ENCODE results near the gene USF2. TPM values are rescaled to one million over a fixed set of nuclear protein-coding genes. Genes with fewer than 3 reads are reported as not detected.
A peak's percentile ranks its signal among the peaks of the same experiment; 100 is the strongest.

Gene USF2
- polyA plus RNA-seq, 3 donors: 2.7 to 248 (median 5.0) TPM

DNA sequence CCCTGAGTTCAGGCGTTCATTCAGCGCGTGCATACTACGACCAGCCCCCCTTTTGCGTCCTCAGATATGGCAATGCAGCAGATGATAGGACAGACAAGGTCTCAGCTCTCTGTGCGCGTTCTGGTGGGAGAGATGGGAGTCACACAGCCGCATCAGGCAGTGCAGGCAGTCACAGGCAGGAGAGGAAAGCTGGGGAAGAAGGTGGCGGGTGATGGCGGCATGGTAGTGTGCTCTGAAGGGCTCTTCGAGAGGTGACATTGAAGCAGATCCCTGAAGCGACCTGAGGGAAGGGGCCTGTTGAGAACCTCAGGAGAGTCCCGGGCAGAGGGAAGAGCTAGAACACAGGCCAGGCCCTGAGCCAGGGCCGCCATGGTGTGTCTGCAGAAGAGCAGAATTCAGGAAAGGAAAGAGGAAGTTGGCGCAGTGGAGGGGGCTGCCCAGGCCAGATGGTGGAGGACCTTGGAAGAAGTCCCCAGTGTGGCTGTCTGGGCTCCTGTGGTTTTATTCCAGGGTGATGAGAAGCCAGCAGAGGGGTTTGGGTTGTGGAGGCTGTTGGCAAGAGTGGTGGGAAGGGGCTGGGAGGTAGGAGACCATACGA lies 3.5 kb downstream of the USF2 start:
- Histone ChIP-seq H3K79me2 (ENCODE audit: insufficient read depth, low read length) (peaks cover 24% of the 10 kb centered on the region), H3K9me3 (replicated peaks in 1 of 2; ENCODE audit: control insufficient read depth in 1 of 2, insufficient read depth in 1 of 2, low read length in 2 of 2) (no peaks in the 10 kb centered on the region), H2AFZ (ENCODE audit: insufficient read depth, low read depth, low read length, poor library complexity, severe bottlenecking) (peak overlapping the region; percentile 1), H3K4me1 (ENCODE audit: control insufficient read depth in 1 of 2, insufficient read depth in 2 of 2, low read length in 2 of 2) (peaks cover 42 to 50% of the 10 kb centered on the region in 2 donors), H3K4me2 (replicated peaks; ENCODE audit: extremely low read depth, low read length, poor library complexity, severe bottlenecking) (peak overlapping the region; percentile 23), H3K27ac (ENCODE audit: low read depth in 1 of 2, low read length in 2 of 2) (peak overlapping the region; percentile 20 to 34), H3K36me3 (replicated peaks in 1 of 2; ENCODE audit: control insufficient read depth in 1 of 2, insufficient read depth in 2 of 2, low read length in 2 of 2) (peaks cover 50 to 70% of the 10 kb centered on the region in 2 donors), H3K4me3 (replicated peaks in 1 of 3; ENCODE audit: low read depth in 2 of 3, low read length in 3 of 3) (peak overlapping the region in 1 of 3 experiments; percentile 6), H4K20me1 (ENCODE audit: insufficient read depth, low read length) (peaks cover 54% of the 10 kb centered on the region), H3K27me3 (ENCODE audit: control insufficient read depth in 2 of 2, insufficient read depth in 2 of 2, low read length in 2 of 2) (no peaks in the 10 kb centered on the region), H3K9ac (ENCODE audit: insufficient read depth, low read length, poor library complexity, severe bottlenecking) (no peak overlapping the region)
- Mint-ChIP-seq H3K36me3 (peaks cover 65 to 70% of the 10 kb centered on the region in 2 donors), H3K27ac (peak overlapping the region; percentile 48 to 93 (median 80)), H3K9me3 (no peaks in the 10 kb centered on the region), H3K27me3 (ENCODE audit: low read depth in 3 of 3) (peaks cover 0 to 5% (median 3%) of the 10 kb centered on the region in 3 donors), H3K4me1 (peaks cover 41% of the 10 kb centered on the region), H3K4me3 (peak overlapping the region; percentile 67 to 74)
- intact Hi-C loops (cut with micrococcal nuclease): loop anchor here (1.0 to 5.0 kb wide), 5 partner anchors 9 to 225 kb away; no protein-coding TSS in a partner anchor
- DNase-seq: peak; percentile 53 to 79 (median 69)
- 22% methylated on average over 13 of the region's 16 CpGs for whole genome bisulfite sequencing (ENCODE audit: insufficient coverage)
- TF ChIP-seq, protein P1, sequence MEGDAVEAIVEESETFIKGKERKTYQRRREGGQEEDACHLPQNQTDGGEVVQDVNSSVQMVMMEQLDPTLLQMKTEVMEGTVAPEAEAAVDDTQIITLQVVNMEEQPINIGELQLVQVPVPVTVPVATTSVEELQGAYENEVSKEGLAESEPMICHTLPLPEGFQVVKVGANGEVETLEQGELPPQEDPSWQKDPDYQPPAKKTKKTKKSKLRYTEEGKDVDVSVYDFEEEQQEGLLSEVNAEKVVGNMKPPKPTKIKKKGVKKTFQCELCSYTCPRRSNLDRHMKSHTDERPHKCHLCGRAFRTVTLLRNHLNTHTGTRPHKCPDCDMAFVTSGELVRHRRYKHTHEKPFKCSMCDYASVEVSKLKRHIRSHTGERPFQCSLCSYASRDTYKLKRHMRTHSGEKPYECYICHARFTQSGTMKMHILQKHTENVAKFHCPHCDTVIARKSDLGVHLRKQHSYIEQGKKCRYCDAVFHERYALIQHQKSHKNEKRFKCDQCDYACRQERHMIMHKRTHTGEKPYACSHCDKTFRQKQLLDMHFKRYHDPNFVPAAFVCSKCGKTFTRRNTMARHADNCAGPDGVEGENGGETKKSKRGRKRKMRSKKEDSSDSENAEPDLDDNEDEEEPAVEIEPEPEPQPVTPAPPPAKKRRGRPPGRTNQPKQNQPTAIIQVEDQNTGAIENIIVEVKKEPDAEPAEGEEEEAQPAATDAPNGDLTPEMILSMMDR (IDR thresholded peaks at IDR 0.05): no peak

DNA sequence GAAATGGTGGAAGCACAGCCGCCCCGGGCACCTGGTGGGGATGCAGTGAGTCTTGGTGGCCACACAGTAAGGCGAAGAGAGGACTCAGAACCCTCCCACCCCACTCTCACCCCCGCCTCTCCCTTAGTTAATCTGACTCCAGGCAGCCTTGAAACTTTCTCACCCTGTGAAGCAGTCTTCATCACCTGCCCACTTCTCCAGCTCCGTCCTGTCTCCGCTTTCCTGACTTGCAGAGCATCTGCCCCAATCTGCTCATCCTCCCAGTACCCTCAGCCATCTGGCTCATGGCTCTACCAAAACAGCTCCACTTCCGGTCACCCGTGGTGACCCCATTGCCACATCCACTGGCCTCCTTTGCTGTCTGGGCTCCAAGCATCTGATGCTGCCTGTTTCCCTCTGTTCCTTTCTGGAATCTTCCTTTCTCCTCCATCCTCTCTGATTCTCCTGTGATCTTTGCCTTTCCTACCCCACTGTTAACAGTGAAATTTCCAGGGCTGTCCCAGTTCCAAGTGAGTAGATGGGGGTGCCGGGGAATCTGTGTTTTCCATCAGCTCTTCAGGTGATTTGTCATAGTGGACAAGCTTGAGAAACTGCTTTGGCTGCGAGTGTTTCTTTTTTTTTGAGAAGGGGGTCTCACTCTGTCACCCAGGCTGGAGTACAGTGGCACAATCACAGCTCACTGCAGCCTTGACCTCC lies 4.3 kb downstream of the USF2 start:
- DNase-seq: no peak
- WGBS (ENCODE audit: insufficient coverage): 72% methylated on average over 8 of the region's 10 CpGs
- Histone ChIP-seq H3K4me1 (ENCODE audit: control insufficient read depth in 1 of 2, insufficient read depth in 2 of 2, low read length in 2 of 2) (peaks cover 39 to 44% of the 10 kb centered on the region in 2 donors), H3K4me2 (replicated peaks; ENCODE audit: extremely low read depth, low read length, poor library complexity, severe bottlenecking) (peak overlapping the region; percentile 23), H3K36me3 (replicated peaks in 1 of 2; ENCODE audit: control insufficient read depth in 1 of 2, insufficient read depth in 2 of 2, low read length in 2 of 2) (peaks cover 58 to 79% of the 10 kb centered on the region in 2 donors), H3K4me3 (replicated peaks in 1 of 3; ENCODE audit: low read depth in 2 of 3, low read length in 3 of 3) (no peak overlapping the region), H3K79me2 (ENCODE audit: insufficient read depth, low read length) (peaks cover 18% of the 10 kb centered on the region), H2AFZ (ENCODE audit: insufficient read depth, low read depth, low read length, poor library complexity, severe bottlenecking) (no peak overlapping the region), H3K9me3 (replicated peaks in 1 of 2; ENCODE audit: control insufficient read depth in 1 of 2, insufficient read depth in 1 of 2, low read length in 2 of 2) (no peaks in the 10 kb centered on the region), H4K20me1 (ENCODE audit: insufficient read depth, low read length) (peaks cover 63% of the 10 kb centered on the region), H3K27me3 (ENCODE audit: control insufficient read depth in 2 of 2, insufficient read depth in 2 of 2, low read length in 2 of 2) (no peaks in the 10 kb centered on the region), H3K27ac (ENCODE audit: low read depth in 1 of 2, low read length in 2 of 2) (peak overlapping the region in 1 of 2 donors; percentile 20), H3K9ac (ENCODE audit: insufficient read depth, low read length, poor library complexity, severe bottlenecking) (peak overlapping the region; percentile 8)
- Mint-ChIP-seq H3K9me3 (no peaks in the 10 kb centered on the region), H3K36me3 (peaks cover 73 to 78% of the 10 kb centered on the region in 2 donors), H3K27ac (peak overlapping the region; percentile 20 to 83 (median 57)), H3K4me3 (no peak overlapping the region), H3K4me1 (peaks cover 41% of the 10 kb centered on the region), H3K27me3 (ENCODE audit: low read depth in 3 of 3) (peaks cover 0 to 5% (median 3%) of the 10 kb centered on the region in 3 donors)
- TF ChIP-seq, protein P1 (IDR thresholded peaks at IDR 0.05): no peak
- intact Hi-C loops (cut with micrococcal nuclease): loop anchor here (1.0 to 5.0 kb wide), 5 partner anchors 8 to 224 kb away; no protein-coding TSS in a partner anchor
